Activated T-cell treated with anti-CD3 and anti-CD28 coated beads, Interleukin-2, amount 50 U/mL, for 72 hours (primary cell): ENCODE measurements around the gene SKIC2. TPM values are rescaled to one million over a fixed set of nuclear protein-coding genes. Genes with fewer than 3 reads are reported as not detected.
"Not testable (repeated sequence)": the region's sequence is repeated elsewhere in the genome, so short reads cannot be mapped to it uniquely, and the experiment has no call there.

Source experiments
- ATAC-seq, 2 donors: fragments of 150-1000 bp; cut with Tn5 transposase; replicated peaks in 1 of 2; 2 replicates each; pipeline ENCODE4 v1.10.0; 2021; ENCODE audit warnings: moderate library complexity in 2 of 2, mild to moderate bottlenecking in 1 of 2
- DNase-seq, 2 donors: peaks; one replicate each; pipeline ENCODE4 v3.0.0; 2021 to 2022; ENCODE audit warnings: mixed read lengths in 1 of 2
- H3K27ac Mint-ChIP-seq: one replicate; pipeline ENCODE4 v1.8.0; 2022; ENCODE audit warnings: mild to moderate bottlenecking, moderate library complexity, mixed read lengths
- H3K27me3 Mint-ChIP-seq: one replicate; pipeline ENCODE4 v1.8.0; 2022; ENCODE audit warnings: low read depth, mixed read lengths
- H3K36me3 Mint-ChIP-seq, 2 donors: one replicate each; pipeline ENCODE4 v1.8.0; 2022; ENCODE audit warnings: mixed read lengths in 2 of 2, mild to moderate bottlenecking in 1 of 2; ENCODE audit not compliant: insufficient read depth in 2 of 2
- H3K4me1 Mint-ChIP-seq: one replicate; pipeline ENCODE4 v1.8.0; 2022; ENCODE audit warnings: low read depth, mixed read lengths
- H3K4me3 Mint-ChIP-seq, 2 donors: one replicate each; pipeline ENCODE4 v1.8.0; 2022; ENCODE audit warnings: mild to moderate bottlenecking in 2 of 2, mixed read lengths in 2 of 2, moderate library complexity in 2 of 2
- H3K9me3 Mint-ChIP-seq, 2 donors: one replicate each; pipeline ENCODE4 v1.8.0; 2022; ENCODE audit warnings: mixed read lengths in 2 of 2
- total RNA-seq, 2 donors: library from RNA; stranded (reverse); gene quantifications; one replicate each; pipeline ENCODE4 v1.2.3, GENCODE V29; 2022

The SKIC2 gene
- total RNA-seq, 2 donors from 2014 or later: 75.7 to 79.7 TPM

GRCh38 chr6:32008037-32008436, 49.1 kb downstream of the SKIC2 start:
- DNase-seq, ATAC-seq, H3K27ac Mint-ChIP-seq, H3K4me1 Mint-ChIP-seq, H3K36me3 Mint-ChIP-seq, H3K4me3 Mint-ChIP-seq, H3K27me3 Mint-ChIP-seq, H3K9me3 Mint-ChIP-seq: not testable (repeated sequence)

GRCh38 chr6:32008616-32009015, 49.6 kb downstream of the SKIC2 start:
- not testable (repeated sequence) for DNase-seq, H3K4me3 Mint-ChIP-seq, H3K9me3 Mint-ChIP-seq, H3K27me3 Mint-ChIP-seq, H3K36me3 Mint-ChIP-seq, H3K4me1 Mint-ChIP-seq, ATAC-seq, H3K27ac Mint-ChIP-seq

GRCh38 chr6:32009537-32009936, 50.6 kb downstream of the SKIC2 start:
- H3K4me1 Mint-ChIP-seq, H3K9me3 Mint-ChIP-seq, H3K4me3 Mint-ChIP-seq, DNase-seq, H3K27me3 Mint-ChIP-seq, ATAC-seq, H3K27ac Mint-ChIP-seq, H3K36me3 Mint-ChIP-seq: not testable (repeated sequence)

- not testable (repeated sequence) for H3K4me3 Mint-ChIP-seq, H3K4me1 Mint-ChIP-seq, H3K27me3 Mint-ChIP-seq, H3K27ac Mint-ChIP-seq, H3K36me3 Mint-ChIP-seq, DNase-seq, ATAC-seq, H3K9me3 Mint-ChIP-seq
These were observed 52.0 kb downstream of the SKIC2 start for GRCh38 chr6:32010856-32011530.

- not testable (repeated sequence) for H3K36me3 Mint-ChIP-seq, H3K27me3 Mint-ChIP-seq, H3K4me1 Mint-ChIP-seq, ATAC-seq, H3K9me3 Mint-ChIP-seq, H3K4me3 Mint-ChIP-seq, H3K27ac Mint-ChIP-seq, DNase-seq
These were observed 54.1 kb downstream of the SKIC2 start for GRCh38 chr6:32012941-32013617.

GRCh38 chr6:32013738-32014137, 54.8 kb downstream of the SKIC2 start:
- H3K36me3 Mint-ChIP-seq, H3K27ac Mint-ChIP-seq, ATAC-seq, H3K4me1 Mint-ChIP-seq, H3K9me3 Mint-ChIP-seq, H3K27me3 Mint-ChIP-seq, DNase-seq, H3K4me3 Mint-ChIP-seq: not testable (repeated sequence)

GRCh38 chr6:32014547-32014946, 55.6 kb downstream of the SKIC2 start, which contains the start of gene C4B:
C4B (plus strand) TSS chr6:32014795; CDS start chr6:32014846, 51 bp downstream.
- ATAC-seq, H3K9me3 Mint-ChIP-seq, H3K4me3 Mint-ChIP-seq, H3K27me3 Mint-ChIP-seq, H3K36me3 Mint-ChIP-seq, DNase-seq, H3K27ac Mint-ChIP-seq, H3K4me1 Mint-ChIP-seq: not testable (repeated sequence)

Other genes with a start within 250 kb of the SKIC2 start
- gene LY6G6D, start 243.8 kb upstream of the SKIC2 start, total RNA-seq: not detected
- gene LY6G6C, start 237.4 kb upstream of the SKIC2 start, total RNA-seq: under 1 TPM; 0.25 to 0.67 TPM
- gene MPIG6B, start 235.8 kb upstream of the SKIC2 start, total RNA-seq: under 1 TPM in 1 of 2 donors, not detected in 1; 0.10 TPM
- gene DDAH2, start 229.9 kb upstream of the SKIC2 start, total RNA-seq: 10 to 100 TPM; 19.0 to 19.6 TPM
- gene CLIC1, start 222.6 kb upstream of the SKIC2 start, total RNA-seq: 100 to 1,000 TPM; 253 to 318 TPM
- gene MSH5, start 219.2 kb upstream of the SKIC2 start, total RNA-seq: 10 to 100 TPM; 84.9 to 98.4 TPM
- 10 to 100 TPM; 15.7 to 18.0 TPM for gene SAPCD1, start 196.5 kb upstream of the SKIC2 start, total RNA-seq
- gene VWA7, start 181.8 kb upstream of the SKIC2 start, total RNA-seq: 1 to 10 TPM; 3.3 to 3.4 TPM
- gene VARS1, start 163.4 kb upstream of the SKIC2 start, total RNA-seq: 100 to 1,000 TPM in 1 of 2 donors, 10 to 100 TPM in 1; 91.3 to 101 TPM
- 100 to 1,000 TPM; 122 to 123 TPM for gene LSM2, start 152.2 kb upstream of the SKIC2 start, total RNA-seq
- 1 to 10 TPM; 2.9 to 3.1 TPM for gene HSPA1L, start 143.9 kb upstream of the SKIC2 start, total RNA-seq
- gene HSPA1A, start 143.6 kb upstream of the SKIC2 start, total RNA-seq: 10 to 100 TPM; 16.5 to 37.6 TPM
- 10 to 100 TPM; 31.6 to 44.9 TPM for gene HSPA1B, start 131.4 kb upstream of the SKIC2 start, total RNA-seq
- gene NEU1, start 96.4 kb upstream of the SKIC2 start, total RNA-seq: 10 to 100 TPM; 24.0 to 27.1 TPM
- gene SLC44A4, start 80.2 kb upstream of the SKIC2 start, total RNA-seq: under 1 TPM; 0.22 to 0.23 TPM
- gene EHMT2, start 61.5 kb upstream of the SKIC2 start, total RNA-seq: 10 to 100 TPM; 49.2 to 64.7 TPM
- 1 to 10 TPM in 1 of 2 donors, under 1 TPM in 1; 0.88 to 1.9 TPM for gene ZBTB12, start 57.1 kb upstream of the SKIC2 start, total RNA-seq
- 1 to 10 TPM; 3.4 to 5.1 TPM for gene C2, start 31.5 kb upstream of the SKIC2 start, total RNA-seq
- gene CFB, start 13.1 kb upstream of the SKIC2 start, total RNA-seq: 1 to 10 TPM; 1.1 to 3.5 TPM
- 10 to 100 TPM; 65.0 to 71.5 TPM for gene NELFE, start 204 bp upstream of the SKIC2 start, total RNA-seq
- gene DXO, start 13.0 kb downstream of the SKIC2 start, total RNA-seq: 10 to 100 TPM; 23.3 to 34.7 TPM
- 1 to 10 TPM; 6.9 to 7.6 TPM for gene C4A, start 22.9 kb downstream of the SKIC2 start, total RNA-seq
- gene C4B, start 55.6 kb downstream of the SKIC2 start, total RNA-seq: 1 to 10 TPM; 4.9 to 6.4 TPM
- gene CYP21A2, start 79.2 kb downstream of the SKIC2 start, total RNA-seq: 1 to 10 TPM; 1.1 to 1.3 TPM
- gene TNXB, start 150.2 kb downstream of the SKIC2 start, total RNA-seq: 10 to 100 TPM; 10.9 to 15.0 TPM
- gene ATF6B, start 169.1 kb downstream of the SKIC2 start, total RNA-seq: 100 to 1,000 TPM in 1 of 2 donors, 10 to 100 TPM in 1; 99.9 to 105 TPM
- 1 to 10 TPM; 6.9 to 9.1 TPM for gene FKBPL, start 171.1 kb downstream of the SKIC2 start, total RNA-seq
- 1 to 10 TPM in 1 of 2 donors, under 1 TPM in 1; 0.83 to 1.2 TPM for gene PRRT1, start 192.8 kb downstream of the SKIC2 start, total RNA-seq
- 10 to 100 TPM; 17.9 to 18.2 TPM for gene PPT2, start 195.0 kb downstream of the SKIC2 start, total RNA-seq
- 10 to 100 TPM in 1 of 2 donors, 1 to 10 TPM in 1; 9.6 to 11.2 TPM for gene EGFL8, start 205.4 kb downstream of the SKIC2 start, total RNA-seq
- gene AGPAT1, start 216.9 kb downstream of the SKIC2 start, total RNA-seq: 10 to 100 TPM; 29.6 to 30.4 TPM
- 10 to 100 TPM; 45.0 to 49.2 TPM for gene RNF5, start 219.2 kb downstream of the SKIC2 start, total RNA-seq
- gene AGER, start 225.1 kb downstream of the SKIC2 start, total RNA-seq: 10 to 100 TPM; 39.0 to 48.0 TPM
- 100 to 1,000 TPM in 1 of 2 donors, 10 to 100 TPM in 1; 98.3 to 104 TPM for gene PBX2, start 231.0 kb downstream of the SKIC2 start, total RNA-seq
- gene GPSM3, start 233.5 kb downstream of the SKIC2 start, total RNA-seq: 100 to 1,000 TPM; 192 to 213 TPM